HepG2 (cell line): Measurements from ENCODE around the gene ORMDL2. TPM values are rescaled to one million over a fixed set of nuclear protein-coding genes. Genes with fewer than 3 reads are reported as not detected.

ENCODE experiments used
- EHMT2 ChIP-seq: fragments of 200-600 bp; sonication (generic); IDR thresholded peaks from 2 replicates; pipeline ENCODE4 v1.7.0; 2017; ENCODE audit warnings: antibody characterized with exemption, low read depth, low read length, borderline replicate concordance
- NR3C1 ChIP-seq: sonication (generic); formaldehyde crosslinking; IDR thresholded peaks from 2 replicates; pipeline ENCODE4 v1.4.0; 2020; ENCODE audit warnings: missing genetic modification reagents
- PPARG ChIP-seq: conservative IDR thresholded peaks from 2 replicates; pipeline ENCODE4 v1.6.1; 2016; ENCODE audit warnings: missing biosample characterization, missing genetic modification reagents
- ZNF10 ChIP-seq: sonication (generic); formaldehyde crosslinking; IDR thresholded peaks from 2 replicates; pipeline ENCODE4 v1.4.0; 2020; ENCODE audit warnings: mild to moderate bottlenecking, low read depth, missing genetic modification reagents, borderline replicate concordance
- polyA plus RNA-seq, 8 experiments: library from polyadenylated mRNA; depleted of rRNA in 3 of 8; stranded (reverse) in 7 of 8; unstranded in 1 of 8; fragments of >200 nt; fragmentation: Illumina TruSeq in 4 of 8; extraction: Trizol in 4 of 8; gene quantifications; 2 replicates each; pipeline versions ENCODE4 v1.2.1 to v1.2.3, GENCODE V29; 2011 to 2016; ENCODE audit warnings: low read depth in 4 of 8, missing spikeins in 1 of 8, mixed read lengths in 1 of 8; ENCODE audit not compliant: insufficient read depth in 1 of 8
- total RNA-seq, 5 experiments: library from RNA; depleted of rRNA; stranded (reverse); fragments of >200 nt; fragmentation: Illumina TruSeq; extraction: Trizol; gene quantifications; 2 replicates each; pipeline ENCODE4 v1.2.3, GENCODE V29; 2016; ENCODE audit warnings: low read depth in 1 of 5
- TF ChIP-seq, protein P1 (sequence below): sonication (generic); formaldehyde crosslinking; IDR thresholded peaks from 2 replicates; pipeline ENCODE4 v1.4.0; 2020; ENCODE audit warnings: mild to moderate bottlenecking, missing genetic modification reagents
- TF ChIP-seq, protein P2 (sequence below): sonication (generic); formaldehyde crosslinking; IDR thresholded peaks from 2 replicates; pipeline ENCODE4 v1.5.1; 2020; ENCODE audit warnings: missing genetic modification reagents, mild to moderate bottlenecking, borderline replicate concordance
- TF ChIP-seq, protein P3 (sequence below): IDR thresholded peaks from 2 replicates; pipeline ENCODE4 v1.6.1; 2016; ENCODE audit warnings: low read depth
- TF ChIP-seq, protein P4 (sequence below): IDR thresholded peaks from 2 replicates; pipeline ENCODE4 v1.6.1; 2018; ENCODE audit warnings: missing genetic modification reagents, mild to moderate bottlenecking, missing compliant biosample characterization
- TF ChIP-seq, protein P5 (sequence below): sonication (generic); formaldehyde crosslinking; IDR thresholded peaks from 2 replicates; pipeline ENCODE4 v1.5.1; 2020; ENCODE audit warnings: mild to moderate bottlenecking, missing genetic modification reagents
- TF ChIP-seq, protein P6 (sequence below): sonication (generic); formaldehyde crosslinking; IDR thresholded peaks from 2 replicates; pipeline ENCODE4 v1.8.0; 2022; ENCODE audit warnings: mild to moderate bottlenecking, missing genetic modification reagents, moderate library complexity
- TF ChIP-seq, protein P7 (sequence below): sonication (generic); formaldehyde crosslinking; conservative IDR thresholded peaks from 2 replicates; pipeline ENCODE4 v1.5.0; 2020; ENCODE audit warnings: missing genetic modification reagents
- TF ChIP-seq, protein P8 (sequence below): sonication (generic); formaldehyde crosslinking; IDR thresholded peaks from 2 replicates; pipeline ENCODE4 v1.5.0; 2020; ENCODE audit warnings: missing genetic modification reagents, mild to moderate bottlenecking, borderline replicate concordance

Gene ORMDL2
- total and polyA plus RNA-seq, 2 of the 13 experiments (the other 11 are each of a cell fraction or from before 2014, with no cell fraction given): 24.0 to 28.6 TPM

DNA sequence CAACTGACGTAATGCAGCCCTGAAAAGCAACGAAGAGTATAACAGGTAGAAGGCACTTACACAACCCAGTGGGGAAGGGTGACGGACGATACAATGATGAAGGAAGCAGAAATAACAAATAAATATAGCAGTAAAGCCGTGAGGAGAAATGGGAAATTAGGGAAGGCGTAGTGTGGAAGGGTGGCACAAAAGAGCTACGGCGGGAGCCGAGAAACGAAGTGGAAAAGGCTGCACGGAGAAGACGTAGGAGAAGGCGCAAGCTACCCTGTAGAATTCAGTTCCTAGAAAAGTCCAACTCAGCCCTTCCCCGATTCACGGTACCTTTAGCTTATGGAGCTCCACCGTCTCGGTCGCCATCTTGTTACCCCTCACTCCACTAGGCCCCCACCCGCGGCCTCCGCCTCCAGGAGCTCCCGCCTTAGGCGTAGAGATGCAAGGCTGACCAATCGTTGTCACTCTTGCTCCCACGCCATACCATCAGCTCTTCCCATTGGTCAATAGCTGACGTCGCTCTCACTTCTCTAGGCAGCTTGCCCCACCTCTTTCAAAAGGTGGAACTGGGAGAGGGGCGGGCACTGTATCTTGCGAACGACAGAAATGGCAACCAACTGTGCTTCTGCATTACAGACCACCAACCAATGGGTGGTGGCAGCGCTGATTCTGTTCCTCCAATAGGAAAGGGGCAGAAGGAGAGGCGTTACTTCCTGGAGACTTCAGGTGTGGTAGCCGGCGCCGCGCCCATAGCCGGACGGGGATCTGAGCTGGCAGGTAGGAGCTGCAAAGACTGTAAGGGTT, at the start of gene ORMDL2, which contains the start of gene SARNP (continued):
- TF ChIP-seq, protein P1, sequence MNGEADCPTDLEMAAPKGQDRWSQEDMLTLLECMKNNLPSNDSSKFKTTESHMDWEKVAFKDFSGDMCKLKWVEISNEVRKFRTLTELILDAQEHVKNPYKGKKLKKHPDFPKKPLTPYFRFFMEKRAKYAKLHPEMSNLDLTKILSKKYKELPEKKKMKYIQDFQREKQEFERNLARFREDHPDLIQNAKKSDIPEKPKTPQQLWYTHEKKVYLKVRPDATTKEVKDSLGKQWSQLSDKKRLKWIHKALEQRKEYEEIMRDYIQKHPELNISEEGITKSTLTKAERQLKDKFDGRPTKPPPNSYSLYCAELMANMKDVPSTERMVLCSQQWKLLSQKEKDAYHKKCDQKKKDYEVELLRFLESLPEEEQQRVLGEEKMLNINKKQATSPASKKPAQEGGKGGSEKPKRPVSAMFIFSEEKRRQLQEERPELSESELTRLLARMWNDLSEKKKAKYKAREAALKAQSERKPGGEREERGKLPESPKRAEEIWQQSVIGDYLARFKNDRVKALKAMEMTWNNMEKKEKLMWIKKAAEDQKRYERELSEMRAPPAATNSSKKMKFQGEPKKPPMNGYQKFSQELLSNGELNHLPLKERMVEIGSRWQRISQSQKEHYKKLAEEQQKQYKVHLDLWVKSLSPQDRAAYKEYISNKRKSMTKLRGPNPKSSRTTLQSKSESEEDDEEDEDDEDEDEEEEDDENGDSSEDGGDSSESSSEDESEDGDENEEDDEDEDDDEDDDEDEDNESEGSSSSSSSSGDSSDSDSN (CRISPR knock-in tag): peak; percentile 43; the same call in 1 of the 2 replicates
- TF ChIP-seq ZNF10 (CRISPR knock-in tag) (no peak), EHMT2 (no peak), PPARG (CRISPR knock-in tag) (no peak; the same call in 1 of the 2 replicates), NR3C1 (CRISPR knock-in tag) (no peak)
- TF ChIP-seq, protein P2, sequence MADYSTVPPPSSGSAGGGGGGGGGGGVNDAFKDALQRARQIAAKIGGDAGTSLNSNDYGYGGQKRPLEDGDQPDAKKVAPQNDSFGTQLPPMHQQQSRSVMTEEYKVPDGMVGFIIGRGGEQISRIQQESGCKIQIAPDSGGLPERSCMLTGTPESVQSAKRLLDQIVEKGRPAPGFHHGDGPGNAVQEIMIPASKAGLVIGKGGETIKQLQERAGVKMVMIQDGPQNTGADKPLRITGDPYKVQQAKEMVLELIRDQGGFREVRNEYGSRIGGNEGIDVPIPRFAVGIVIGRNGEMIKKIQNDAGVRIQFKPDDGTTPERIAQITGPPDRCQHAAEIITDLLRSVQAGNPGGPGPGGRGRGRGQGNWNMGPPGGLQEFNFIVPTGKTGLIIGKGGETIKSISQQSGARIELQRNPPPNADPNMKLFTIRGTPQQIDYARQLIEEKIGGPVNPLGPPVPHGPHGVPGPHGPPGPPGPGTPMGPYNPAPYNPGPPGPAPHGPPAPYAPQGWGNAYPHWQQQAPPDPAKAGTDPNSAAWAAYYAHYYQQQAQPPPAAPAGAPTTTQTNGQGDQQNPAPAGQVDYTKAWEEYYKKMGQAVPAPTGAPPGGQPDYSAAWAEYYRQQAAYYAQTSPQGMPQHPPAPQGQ (CRISPR knock-in tag): no peak
- TF ChIP-seq, protein P3, sequence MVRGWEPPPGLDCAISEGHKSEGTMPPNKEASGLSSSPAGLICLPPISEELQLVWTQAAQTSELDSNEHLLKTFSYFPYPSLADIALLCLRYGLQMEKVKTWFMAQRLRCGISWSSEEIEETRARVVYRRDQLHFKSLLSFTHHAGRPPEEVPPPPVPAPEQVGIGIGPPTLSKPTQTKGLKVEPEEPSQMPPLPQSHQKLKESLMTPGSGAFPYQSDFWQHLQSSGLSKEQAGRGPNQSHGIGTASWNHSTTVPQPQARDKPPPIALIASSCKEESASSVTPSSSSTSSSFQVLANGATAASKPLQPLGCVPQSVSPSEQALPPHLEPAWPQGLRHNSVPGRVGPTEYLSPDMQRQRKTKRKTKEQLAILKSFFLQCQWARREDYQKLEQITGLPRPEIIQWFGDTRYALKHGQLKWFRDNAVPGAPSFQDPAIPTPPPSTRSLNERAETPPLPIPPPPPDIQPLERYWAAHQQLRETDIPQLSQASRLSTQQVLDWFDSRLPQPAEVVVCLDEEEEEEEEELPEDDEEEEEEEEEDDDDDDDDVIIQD (CRISPR knock-in tag): peak; percentile 24; the same call in 1 of the 2 replicates
- TF ChIP-seq, protein P4, sequence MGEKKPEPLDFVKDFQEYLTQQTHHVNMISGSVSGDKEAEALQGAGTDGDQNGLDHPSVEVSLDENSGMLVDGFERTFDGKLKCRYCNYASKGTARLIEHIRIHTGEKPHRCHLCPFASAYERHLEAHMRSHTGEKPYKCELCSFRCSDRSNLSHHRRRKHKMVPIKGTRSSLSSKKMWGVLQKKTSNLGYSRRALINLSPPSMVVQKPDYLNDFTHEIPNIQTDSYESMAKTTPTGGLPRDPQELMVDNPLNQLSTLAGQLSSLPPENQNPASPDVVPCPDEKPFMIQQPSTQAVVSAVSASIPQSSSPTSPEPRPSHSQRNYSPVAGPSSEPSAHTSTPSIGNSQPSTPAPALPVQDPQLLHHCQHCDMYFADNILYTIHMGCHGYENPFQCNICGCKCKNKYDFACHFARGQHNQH (CRISPR knock-in tag): no peak
- TF ChIP-seq, protein P5, sequence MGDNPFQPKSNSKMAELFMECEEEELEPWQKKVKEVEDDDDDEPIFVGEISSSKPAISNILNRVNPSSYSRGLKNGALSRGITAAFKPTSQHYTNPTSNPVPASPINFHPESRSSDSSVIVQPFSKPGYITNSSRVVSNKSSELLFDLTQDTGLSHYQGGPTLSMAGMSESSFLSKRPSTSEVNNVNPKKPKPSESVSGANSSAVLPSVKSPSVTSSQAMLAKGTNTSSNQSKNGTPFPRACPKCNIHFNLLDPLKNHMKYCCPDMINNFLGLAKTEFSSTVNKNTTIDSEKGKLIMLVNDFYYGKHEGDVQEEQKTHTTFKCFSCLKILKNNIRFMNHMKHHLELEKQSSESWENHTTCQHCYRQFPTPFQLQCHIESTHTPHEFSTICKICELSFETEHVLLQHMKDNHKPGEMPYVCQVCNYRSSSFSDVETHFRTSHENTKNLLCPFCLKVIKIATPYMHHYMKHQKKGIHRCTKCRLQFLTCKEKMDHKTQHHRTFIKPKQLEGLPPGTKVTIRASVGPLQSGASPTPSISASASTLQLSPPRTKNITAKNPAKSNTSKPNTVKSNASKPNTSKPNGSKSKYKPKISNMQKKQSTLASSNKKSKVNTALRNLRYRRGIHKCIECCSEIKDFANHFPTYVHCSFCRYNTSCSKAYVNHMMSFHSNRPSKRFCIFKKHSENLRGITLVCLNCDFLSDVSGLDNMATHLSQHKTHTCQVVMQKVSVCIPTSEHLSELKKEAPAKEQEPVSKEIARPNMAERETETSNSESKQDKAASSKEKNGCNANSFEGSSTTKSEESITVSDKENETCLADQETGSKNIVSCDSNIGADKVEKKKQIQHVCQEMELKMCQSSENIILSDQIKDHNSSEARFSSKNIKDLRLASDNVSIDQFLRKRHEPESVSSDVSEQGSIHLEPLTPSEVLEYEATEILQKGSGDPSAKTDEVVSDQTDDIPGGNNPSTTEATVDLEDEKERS (CRISPR knock-in tag): peak; percentile 59; the same call in 1 of the 2 replicates
- TF ChIP-seq, protein P6, sequence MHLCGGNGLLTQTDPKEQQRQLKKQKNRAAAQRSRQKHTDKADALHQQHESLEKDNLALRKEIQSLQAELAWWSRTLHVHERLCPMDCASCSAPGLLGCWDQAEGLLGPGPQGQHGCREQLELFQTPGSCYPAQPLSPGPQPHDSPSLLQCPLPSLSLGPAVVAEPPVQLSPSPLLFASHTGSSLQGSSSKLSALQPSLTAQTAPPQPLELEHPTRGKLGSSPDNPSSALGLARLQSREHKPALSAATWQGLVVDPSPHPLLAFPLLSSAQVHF (CRISPR knock-in tag): no peak
- TF ChIP-seq, protein P7, sequence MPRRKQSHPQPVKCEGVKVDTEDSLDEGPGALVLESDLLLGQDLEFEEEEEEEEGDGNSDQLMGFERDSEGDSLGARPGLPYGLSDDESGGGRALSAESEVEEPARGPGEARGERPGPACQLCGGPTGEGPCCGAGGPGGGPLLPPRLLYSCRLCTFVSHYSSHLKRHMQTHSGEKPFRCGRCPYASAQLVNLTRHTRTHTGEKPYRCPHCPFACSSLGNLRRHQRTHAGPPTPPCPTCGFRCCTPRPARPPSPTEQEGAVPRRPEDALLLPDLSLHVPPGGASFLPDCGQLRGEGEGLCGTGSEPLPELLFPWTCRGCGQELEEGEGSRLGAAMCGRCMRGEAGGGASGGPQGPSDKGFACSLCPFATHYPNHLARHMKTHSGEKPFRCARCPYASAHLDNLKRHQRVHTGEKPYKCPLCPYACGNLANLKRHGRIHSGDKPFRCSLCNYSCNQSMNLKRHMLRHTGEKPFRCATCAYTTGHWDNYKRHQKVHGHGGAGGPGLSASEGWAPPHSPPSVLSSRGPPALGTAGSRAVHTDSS (CRISPR knock-in tag): no peak
- TF ChIP-seq, protein P8, sequence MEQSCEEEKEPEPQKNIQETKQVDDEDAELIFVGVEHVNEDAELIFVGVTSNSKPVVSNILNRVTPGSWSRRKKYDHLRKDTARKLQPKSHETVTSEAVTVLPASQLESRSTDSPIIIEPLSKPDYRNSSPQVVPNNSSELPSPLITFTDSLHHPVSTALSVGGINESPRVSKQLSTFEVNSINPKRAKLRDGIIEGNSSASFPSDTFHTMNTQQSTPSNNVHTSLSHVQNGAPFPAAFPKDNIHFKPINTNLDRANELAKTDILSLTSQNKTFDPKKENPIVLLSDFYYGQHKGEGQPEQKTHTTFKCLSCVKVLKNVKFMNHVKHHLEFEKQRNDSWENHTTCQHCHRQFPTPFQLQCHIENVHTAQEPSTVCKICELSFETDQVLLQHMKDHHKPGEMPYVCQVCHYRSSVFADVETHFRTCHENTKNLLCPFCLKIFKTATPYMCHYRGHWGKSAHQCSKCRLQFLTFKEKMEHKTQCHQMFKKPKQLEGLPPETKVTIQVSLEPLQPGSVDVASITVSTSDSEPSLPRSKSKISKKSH: 0 out of 2 replicates have a peak, but pooled peaks have one; percentile 71
